ENCODE measurements around the gene NAT10.

- TF ChIP-seq CTCF (IDR thresholded peaks at IDR 0.05), result no peak
- no peak for TF ChIP-seq ZNF512 (CRISPR knock-in tag; IDR thresholded peaks at IDR 0.05; ENCODE audit: borderline replicate concordance)
- no peak for TF ChIP-seq NFYB (CRISPR knock-in tag; conservative IDR thresholded peaks at IDR 0.05; ENCODE audit: low read depth)
- no peak for TF ChIP-seq ZNF138 (CRISPR knock-in tag; conservative IDR thresholded peaks at IDR 0.05)
- peak; percentile 99 for TF ChIP-seq CREM (CRISPR knock-in tag; IDR thresholded peaks at IDR 0.05)
These were observed at the start of gene NAT10 for GRCh38 chr11:34105079-34105956.

Measured in WTC11 (cell line).